NOMO-1 treated with dmso at 0.1 percent for 144 hours (cell line): ENCODE results near the gene SPOP.
"Not testable (repeated sequence)": the region's sequence is repeated elsewhere in the genome, so short reads cannot be mapped to it uniquely, and the experiment has no call there.

ENCODE experiments used
- DNase-seq: peaks from one replicate; lab custom pipeline; 2025; ENCODE audit not compliant: unreplicated experiment; lab: John Stamatoyannopoulos, UW

Gene SPOP

GRCh38 chr17:49677933-49678847, at the start of gene SPOP:
TSS of gene SPOP (minus strand) at chr17:49678097. CDS start at chr17:49622810, 55,287 bp downstream.
- peak; percentile 99 for DNase-seq

DNA sequence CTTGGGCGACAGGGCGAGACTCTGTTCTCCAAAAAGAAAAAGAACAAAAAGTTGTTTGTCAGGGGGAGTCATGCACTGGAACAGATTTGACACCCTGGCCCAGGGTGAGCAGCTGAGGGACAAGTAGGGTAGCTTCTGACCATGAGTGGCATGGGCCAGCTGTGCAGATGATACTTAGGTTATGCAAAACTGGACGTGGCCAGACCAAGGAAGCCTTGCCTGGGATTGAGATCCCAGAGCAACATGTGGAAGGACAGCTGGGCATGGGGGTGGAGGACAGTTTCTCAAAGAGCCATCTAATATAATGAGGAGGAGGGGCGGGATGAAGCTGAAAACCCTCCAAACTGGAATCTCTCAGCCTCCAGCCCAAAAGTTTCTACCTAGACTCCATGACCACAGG, 49.5 kb upstream of the SPOP start:
- no peak for DNase-seq

- DNase-seq: no peak
These were observed 47.7 kb upstream of the SPOP start for GRCh38 chr17:49725452-49726130.

GRCh38 chr17:49724552-49724951, 46.7 kb upstream of the SPOP start:
- not testable (repeated sequence) for DNase-seq

DNA sequence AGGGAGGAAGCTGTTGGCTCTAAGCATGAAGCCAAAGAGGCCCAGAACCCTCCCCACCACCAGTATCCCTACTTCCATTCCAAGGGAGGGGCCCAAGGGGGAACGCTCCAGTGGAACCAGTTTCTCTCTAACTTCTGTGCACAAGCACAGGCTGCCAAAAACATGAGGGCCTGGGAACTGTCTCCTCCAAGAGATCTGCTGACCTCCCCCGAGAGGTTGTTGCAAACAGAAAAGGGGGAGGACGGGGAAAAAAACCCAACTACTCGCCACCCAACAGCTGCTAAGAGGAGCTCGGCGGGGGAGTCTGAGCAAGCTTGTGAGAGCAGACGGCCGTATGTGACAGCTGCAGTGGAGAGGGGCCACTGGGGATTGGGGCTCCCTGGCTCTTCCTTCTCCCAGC, 45.5 kb upstream of the SPOP start:
- no peak for DNase-seq

- no peak for DNase-seq
These were observed 44.2 kb upstream of the SPOP start for GRCh38 chr17:49722066-49722465.

GRCh38 chr17:49717371-49717861, 39.5 kb upstream of the SPOP start:
- DNase-seq: no peak

DNA sequence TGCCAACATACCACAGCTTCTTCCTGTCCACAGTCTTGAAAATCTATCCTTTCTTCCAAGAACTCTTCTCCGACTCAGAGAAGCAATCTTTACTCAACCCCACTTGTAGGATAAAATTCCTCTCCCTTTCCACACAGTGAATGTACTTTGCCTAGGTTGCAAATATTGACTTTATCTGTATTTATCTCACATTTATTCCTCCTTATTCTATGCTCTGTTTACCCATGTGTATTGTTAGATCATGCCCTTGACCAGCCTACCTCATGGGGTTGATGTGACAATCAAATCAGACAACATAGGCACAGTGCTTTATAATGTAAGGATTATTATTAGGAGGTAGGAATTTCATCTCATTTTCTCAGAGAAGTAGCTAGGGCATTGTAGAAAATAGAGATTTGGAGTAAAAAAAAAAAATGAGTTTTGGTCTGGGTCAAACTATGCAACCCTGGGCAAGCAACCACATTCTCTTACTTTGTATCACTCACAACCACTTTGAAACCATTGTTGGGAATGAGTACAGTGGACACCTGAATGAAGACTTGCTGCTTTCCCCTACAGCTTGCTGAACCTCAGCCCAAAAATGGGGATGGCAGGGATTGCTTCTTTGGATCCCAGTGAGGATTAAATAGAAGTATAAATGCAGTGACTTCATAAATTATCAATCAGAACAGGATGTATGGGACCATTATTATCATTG, 38.9 kb upstream of the SPOP start:
- DNase-seq: no peak

DNA sequence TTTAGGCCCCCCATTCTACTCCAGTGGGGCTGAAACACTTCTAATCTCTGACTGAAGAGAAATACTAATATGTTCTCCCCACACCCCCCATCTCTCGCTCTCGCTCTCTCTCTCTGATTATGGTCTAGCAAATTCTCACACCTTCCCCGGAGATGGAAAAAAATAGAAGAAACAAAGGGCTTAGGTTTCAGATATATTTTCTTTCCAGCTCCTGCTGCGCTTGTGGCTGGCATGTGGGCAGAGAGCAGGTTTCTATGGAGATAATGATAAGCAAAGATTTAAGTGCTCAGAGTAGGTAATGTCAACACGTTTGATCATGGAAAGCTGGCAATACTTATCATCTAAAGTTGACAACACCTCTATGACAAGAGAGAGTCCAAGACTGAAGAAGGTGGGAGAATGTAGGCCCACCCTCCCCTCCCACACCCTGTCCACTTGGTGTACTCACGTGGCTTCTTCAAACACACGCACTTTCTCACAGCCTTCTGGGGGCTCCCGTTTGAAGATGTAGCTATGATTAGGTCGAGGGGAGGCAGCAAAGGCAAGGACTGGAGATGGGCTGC, 37.9 kb upstream of the SPOP start:
- no peak for DNase-seq

GRCh38 chr17:49715216-49715615, 37.3 kb upstream of the SPOP start:
- DNase-seq: no peak

- DNase-seq: no peak
These were observed 30.8 kb upstream of the SPOP start for GRCh38 chr17:49708515-49709183.

- DNase-seq: peak; percentile 99
These were observed 30.0 kb upstream of the SPOP start, which contains the start of gene SLC35B1 for GRCh38 chr17:49707608-49708514. TSS of gene SLC35B1 (minus strand) at chr17:49707964. CDS start at chr17:49707833, 131 bp downstream.

- peak; percentile 9 for DNase-seq
These were observed 29.3 kb upstream of the SPOP start for GRCh38 chr17:49707246-49707607.

DNA sequence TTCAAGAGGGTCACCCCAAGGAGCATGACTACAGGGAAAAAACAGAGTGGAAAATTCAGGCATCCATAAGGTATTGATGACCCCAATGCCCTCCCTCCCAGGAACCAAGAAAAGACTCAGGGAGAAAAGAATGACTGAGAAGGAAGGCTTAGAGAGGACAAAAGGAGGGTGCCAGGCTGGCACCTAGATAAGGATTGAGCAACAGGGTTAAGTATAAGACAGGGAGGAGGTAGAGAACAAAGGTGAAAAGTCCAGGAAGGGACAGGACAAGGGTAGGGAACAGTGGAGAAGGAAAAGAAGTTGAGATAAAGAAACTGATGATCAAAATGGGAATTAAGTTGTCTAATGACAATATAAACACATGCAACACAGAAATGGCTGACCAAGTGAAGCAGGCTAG, 27.4 kb upstream of the SPOP start:
- DNase-seq: no peak

DNA sequence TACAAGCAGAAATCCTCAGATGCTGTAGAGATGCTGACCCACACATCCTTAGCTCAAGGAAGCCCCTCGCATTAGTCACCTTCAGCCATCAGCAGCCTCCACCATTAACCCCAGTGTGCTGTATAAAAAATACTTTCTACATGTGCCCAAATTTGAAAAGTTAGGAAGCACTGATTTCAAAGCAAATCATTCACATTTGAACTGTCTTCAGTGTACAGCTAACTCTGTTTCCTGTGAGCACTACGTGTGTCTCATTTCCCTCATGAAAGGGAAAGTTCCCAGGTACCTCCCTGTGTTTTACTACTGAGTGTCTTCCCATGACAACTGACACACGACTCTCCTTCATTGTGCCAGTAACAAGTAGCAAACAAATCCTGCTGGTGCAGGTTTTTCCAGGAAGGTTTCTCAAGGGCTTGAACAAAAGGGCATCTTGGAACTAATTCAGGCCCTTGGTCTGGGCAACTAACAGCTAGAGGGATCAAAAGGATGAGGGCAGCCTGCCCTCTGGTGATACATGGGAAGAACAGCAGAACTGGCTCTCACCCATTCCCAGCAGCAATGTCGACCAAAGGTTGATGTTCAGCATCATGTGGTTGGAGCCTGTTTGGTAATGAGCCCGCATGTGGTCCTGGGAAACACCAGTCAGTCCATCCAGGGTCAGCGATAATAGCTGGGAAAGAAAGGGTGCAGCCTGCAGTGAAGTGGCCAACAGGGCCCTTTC, 25.8 kb upstream of the SPOP start:
- DNase-seq: no peak

GRCh38 chr17:49700960-49701359, 23.1 kb upstream of the SPOP start:
- no peak for DNase-seq

- DNase-seq: no peak
These were observed 22.2 kb upstream of the SPOP start for GRCh38 chr17:49699966-49700575.

DNA sequence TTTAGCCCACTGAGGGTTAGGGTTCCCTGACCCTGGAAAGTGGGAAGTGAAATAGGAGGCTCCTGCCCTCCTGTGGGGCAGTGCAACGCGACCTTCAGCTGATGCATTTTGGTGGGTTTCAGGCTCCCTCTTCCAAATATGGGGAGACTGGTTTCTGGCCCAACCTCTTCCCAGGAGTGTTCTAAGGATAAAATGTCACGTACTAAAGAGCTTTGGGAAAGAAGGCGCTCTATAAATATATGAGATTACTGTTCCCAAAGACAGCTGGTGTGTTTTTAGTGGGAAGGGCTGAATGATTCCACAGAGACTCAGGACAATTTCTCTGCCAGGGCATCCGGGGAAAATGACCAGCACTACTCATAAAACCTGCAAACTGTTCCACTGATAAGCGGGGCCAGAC, 20.1 kb upstream of the SPOP start:
- no peak for DNase-seq
